Right cardiac atrium (tissue), 5 donors: ENCODE measurements around the gene IFNE. TPM values are rescaled to one million over a fixed set of nuclear protein-coding genes. Genes with fewer than 3 reads are reported as not detected.

Experiments
- ATAC-seq, 2 donors: fragments of 200-7000 bp; cut with Tn5 transposase; one replicate each; pipeline versions ENCODE4 v1.8.0 to v1.9.1; 2020; ENCODE audit warnings: moderate library complexity in 2 of 2, mild to moderate bottlenecking in 1 of 2
- DNase-seq, 3 donors: peaks; one replicate each; pipeline ENCODE4 v3.0.0-alpha.2; 2020
- H3K27ac ChIP-seq: one replicate; pipeline ENCODE4 v1.5.1; 2013; ENCODE audit warnings: mild to moderate bottlenecking, low read length, control low read depth, moderate library complexity
- H3K27me3 ChIP-seq: one replicate; pipeline ENCODE4 v1.6.1; 2013; ENCODE audit not compliant: control insufficient read depth, insufficient read depth
- H3K4me1 ChIP-seq: one replicate; pipeline ENCODE4 v1.6.1; 2013; ENCODE audit warnings: low read length; ENCODE audit not compliant: control insufficient read depth, insufficient read depth
- H3K4me3 ChIP-seq: one replicate; pipeline ENCODE4 v1.5.1; 2013; ENCODE audit warnings: low read length, control low read depth
- H3K9me3 ChIP-seq: one replicate; pipeline ENCODE4 v1.6.1; 2013; ENCODE audit warnings: low read length; ENCODE audit not compliant: control insufficient read depth
- WGBS: extraction: QIAGEN DNeasy Blood & Tissue Kit; methylation state at CpG from one replicate; pipeline ENCODE4 v1.1.7; 2013; 5-methylcytosine and 5-hydroxymethylcytosine counted together
- intact Hi-C, 4 donors: fragments of 100-400 bp; cut with DNase I; formaldehyde crosslinking; loops; one replicate each; pipeline versions ENCODE4 v1.11.0 to v1.14.0; 2022 to 2023
- long read RNA-seq, 4 donors: library from polyadenylated mRNA; unstranded; transcript quantifications; one replicate each; pipeline ENCODE4 v2.0.0, GENCODE V29; 2020 to 2021
- polyA plus RNA-seq: library from polyadenylated mRNA; stranded (reverse); fragments of 200-250 nt; gene quantifications from one replicate; pipeline ENCODE4 v1.2.3, GENCODE V29; 2013
- total RNA-seq, 4 donors: library from RNA; stranded (reverse); fragmentation: NEBNext Ultra II Directional; extraction: Animal tissue kit (Norgen Biotek cat#: 25700); gene quantifications; one replicate each; pipeline ENCODE4 v1.2.1, GENCODE V29; 2021
- donor health status: healthy with polysubstance abuse.
- donor health status: DM: no; HTN: yes; CAD: no.
- donor health status: DM: no; HTN: no; CAD: no.
- donor health status: DM: no; HTN: yes; CAD: no; lungs with severe emphysema.
- donor health status: DM: yes; HTN: yes; CAD: no.

Gene IFNE
- not detected for total RNA-seq
- polyA plus RNA-seq, result not detected
- long read RNA-seq, donor 1, result 0 reads
- long read RNA-seq, donor 2, result 0 reads
- long read RNA-seq, donor 3, result 0 reads
- long read RNA-seq, donor 4, result 0 reads

DNA sequence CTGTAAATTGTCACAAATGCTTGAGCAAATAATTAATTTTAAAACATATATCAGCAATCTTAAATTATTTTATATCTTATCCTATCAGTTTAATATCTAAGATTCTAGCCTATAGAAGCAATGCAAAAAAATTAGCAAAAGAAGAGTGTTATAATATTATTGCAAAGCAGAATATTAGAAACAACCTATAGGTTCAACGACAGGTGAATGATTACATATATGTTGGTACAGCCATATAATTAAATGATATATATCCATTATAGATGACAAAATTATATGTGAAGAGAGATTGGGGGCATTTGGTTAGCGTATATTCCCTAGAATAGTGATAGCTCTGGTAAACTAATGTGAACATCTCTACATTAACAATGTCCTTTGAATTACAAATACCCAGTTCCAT lies at the start of gene IFNE:
TSS of gene IFNE (minus strand) at position 101 of the 400 bp plus-strand sequence. CDS start 619 bp downstream, outside the sequence.
- DNase-seq (no peak), ATAC-seq (no peak)
- H3K9me3 ChIP-seq, result no peaks in the 10 kb centered on the region
- no peak within 1 kb of the TSS for H3K27ac ChIP-seq
- no peaks in the 10 kb centered on the region for H3K4me1 ChIP-seq
- no peak within 1 kb of the TSS for H3K4me3 ChIP-seq
- 86% methylated on average over 2 of the region's 2 CpGs for WGBS
- intact Hi-C loops, result no loop called here
- H3K27me3 ChIP-seq, result no peaks in the 10 kb centered on the region

GRCh38 chr9:21528123-21528808 lies 46.2 kb upstream of the IFNE start:
- Histone ChIP-seq H3K9me3 (no peaks in the 10 kb centered on the region), H3K27ac (no peak overlapping the region), H3K4me1 (no peaks in the 10 kb centered on the region), H3K4me3 (no peak overlapping the region), H3K27me3 (no peaks in the 10 kb centered on the region)
- 83% methylated on average over 9 of the region's 9 CpGs for WGBS
- ATAC-seq (no peak), DNase-seq (no peak)
- intact Hi-C loops, result no loop called here

GRCh38 chr9:21527579-21527978 lies 45.5 kb upstream of the IFNE start:
- Histone ChIP-seq H3K9me3 (no peaks in the 10 kb centered on the region), H3K27me3 (no peaks in the 10 kb centered on the region), H3K4me1 (no peaks in the 10 kb centered on the region), H3K4me3 (no peak overlapping the region), H3K27ac (no peak overlapping the region)
- ATAC-seq (no peak), DNase-seq (no peak)
- intact Hi-C loops, result no loop called here
- 75% methylated on average over 2 of the region's 2 CpGs for WGBS

GRCh38 chr9:21525174-21525573 lies 43.1 kb upstream of the IFNE start:
- DNase-seq (no peak), ATAC-seq (no peak)
- WGBS, result 91% methylated on average over 5 of the region's 5 CpGs

DNA sequence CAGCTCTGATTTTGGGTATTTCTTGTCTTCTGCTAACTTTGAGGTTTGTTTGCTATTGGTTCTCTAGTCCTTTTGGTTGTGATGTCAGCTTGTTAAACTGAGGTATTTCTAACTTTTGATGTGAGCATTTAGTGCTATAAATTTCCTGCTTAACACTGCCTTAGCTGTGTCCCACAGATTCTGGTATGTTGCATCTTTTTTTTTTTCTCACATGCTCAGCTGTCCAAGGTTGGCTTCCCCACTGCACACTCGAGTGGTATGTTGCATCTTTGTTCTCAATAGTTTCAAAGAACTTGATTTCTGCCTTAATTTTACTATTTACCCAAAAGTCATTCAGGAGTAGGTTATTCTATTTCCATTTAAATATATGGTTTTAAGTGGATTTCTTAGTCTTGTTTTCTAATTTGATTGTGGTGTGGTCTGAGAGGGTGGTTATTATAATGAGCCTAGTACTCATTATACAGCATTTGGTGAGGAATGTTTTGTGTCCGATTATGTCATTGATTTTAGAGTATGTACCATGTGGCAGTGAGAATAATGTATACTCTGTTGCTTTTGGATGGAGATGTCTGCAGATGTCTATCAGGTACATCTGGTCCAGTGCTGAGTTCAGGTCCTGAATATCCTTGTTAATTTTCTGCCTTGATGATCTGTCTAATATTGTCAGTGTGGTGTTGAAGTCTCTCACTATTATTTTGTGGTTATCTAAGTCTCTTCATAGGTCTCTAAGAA lies 42.2 kb upstream of the IFNE start:
- intact Hi-C loops, result no loop called here
- Histone ChIP-seq H3K27ac (no peak overlapping the region), H3K4me3 (no peak overlapping the region), H3K4me1 (no peaks in the 10 kb centered on the region), H3K27me3 (no peaks in the 10 kb centered on the region), H3K9me3 (no peaks in the 10 kb centered on the region)
- ATAC-seq, result no peak
- WGBS, result 70% methylated on average over 2 of the region's 2 CpGs
- DNase-seq, result no peak

More at GRCh38 chr9:21525174-21525573, 43.1 kb upstream of the IFNE start:
- H3K4me1 ChIP-seq, result no peaks in the 10 kb centered on the region
- no peaks in the 10 kb centered on the region for H3K9me3 ChIP-seq
- H3K4me3 ChIP-seq, result no peak overlapping the region
- no peak overlapping the region for H3K27ac ChIP-seq
- H3K27me3 ChIP-seq, result no peaks in the 10 kb centered on the region
- intact Hi-C loops, result no loop called here

DNA sequence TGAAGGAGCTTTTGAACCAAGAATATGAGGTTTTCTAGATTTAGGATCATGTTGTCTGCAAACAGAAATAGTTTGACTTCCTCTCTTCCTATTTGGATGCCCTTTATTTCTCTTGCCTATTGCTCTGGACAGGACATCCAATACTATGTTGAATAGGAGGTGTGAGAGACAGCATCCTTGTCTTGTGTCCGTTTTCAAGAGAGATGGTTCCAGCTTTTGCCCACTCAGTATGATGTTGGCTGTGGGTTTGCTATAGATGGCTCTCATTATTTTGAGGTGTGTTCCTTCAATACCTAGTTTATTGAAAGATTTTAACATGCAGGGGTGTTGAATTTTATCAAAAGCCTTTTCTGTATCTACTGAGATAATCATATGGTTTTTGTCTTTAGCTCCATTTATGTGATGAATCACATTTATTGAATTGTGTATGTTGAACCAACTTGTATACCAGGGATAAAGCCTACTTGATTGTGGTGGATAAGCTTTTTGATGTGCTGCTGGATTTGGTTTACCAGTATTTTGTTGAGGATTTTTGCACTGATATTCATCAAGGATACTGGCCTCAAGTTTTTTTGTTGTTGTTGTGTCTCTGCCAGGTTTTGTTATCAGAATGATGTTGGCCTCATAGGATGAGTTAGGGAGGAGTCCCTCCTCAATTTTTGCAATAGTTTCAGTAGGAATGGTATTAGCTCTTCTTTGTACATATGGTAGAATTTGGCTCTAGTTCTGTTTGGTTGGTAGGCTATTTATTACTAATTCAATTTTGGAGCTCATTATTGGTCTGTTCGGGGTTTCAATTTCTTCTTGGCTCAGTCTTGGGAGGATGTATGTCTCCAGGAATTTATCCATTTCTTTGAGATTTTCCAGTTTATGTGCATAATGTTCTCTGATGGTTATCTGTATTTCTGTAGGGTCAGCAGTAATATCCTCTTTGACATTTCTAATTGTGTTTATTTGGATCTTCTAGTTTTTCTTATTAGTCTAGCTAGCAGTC lies 41.2 kb upstream of the IFNE start:
- ATAC-seq (no peak), DNase-seq (no peak)
- H3K4me3 ChIP-seq, result no peak overlapping the region
- H3K9me3 ChIP-seq, result no peaks in the 10 kb centered on the region
- H3K27ac ChIP-seq, result no peak overlapping the region
- no peaks in the 10 kb centered on the region for H3K27me3 ChIP-seq
- H3K4me1 ChIP-seq, result no peaks in the 10 kb centered on the region
- intact Hi-C loops, result no loop called here
- WGBS, result 83% methylated on average over 2 of the region's 2 CpGs

DNA sequence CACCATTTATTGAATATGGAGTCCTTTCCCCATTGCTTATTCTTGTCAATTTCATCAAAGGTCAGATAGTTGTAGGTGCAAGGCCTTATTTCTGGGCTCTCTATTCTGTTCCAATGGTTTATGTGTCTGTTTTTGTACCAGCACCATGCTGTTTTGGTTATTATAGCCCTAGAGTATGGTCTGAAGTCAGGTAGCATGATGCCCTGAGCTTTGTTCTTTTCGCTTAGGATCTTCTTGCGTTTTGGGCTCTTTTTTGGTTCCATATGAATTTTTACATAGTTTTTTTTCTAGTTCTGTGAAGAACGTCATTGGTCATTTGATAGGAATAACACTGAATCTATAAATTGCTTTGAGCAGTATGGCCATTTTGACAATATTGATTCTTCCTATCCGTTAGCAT lies 40.2 kb upstream of the IFNE start:
- no peak for DNase-seq
- 88% methylated on average over 4 of the region's 4 CpGs for WGBS

GRCh38 chr9:21521448-21521847 lies 39.3 kb upstream of the IFNE start:
- no peaks in the 10 kb centered on the region for H3K9me3 ChIP-seq
- ATAC-seq, result no peak
- DNase-seq, result no peak
- no peak overlapping the region for H3K4me3 ChIP-seq
- H3K27ac ChIP-seq, result no peak overlapping the region
- no peaks in the 10 kb centered on the region for H3K4me1 ChIP-seq
- WGBS, result 77% methylated on average over 1 of the region's 1 CpG
- intact Hi-C loops, result no loop called here
- H3K27me3 ChIP-seq, result no peaks in the 10 kb centered on the region

More for the DNA sequence above, 40.2 kb upstream of the IFNE start:
- Histone ChIP-seq H3K27me3 (no peaks in the 10 kb centered on the region), H3K4me1 (no peaks in the 10 kb centered on the region), H3K9me3 (no peaks in the 10 kb centered on the region), H3K27ac (no peak overlapping the region), H3K4me3 (no peak overlapping the region)
- no peak for ATAC-seq
- intact Hi-C loops, result no loop called here

GRCh38 chr9:21520501-21521228 lies 38.6 kb upstream of the IFNE start:
- no peak for ATAC-seq
- H3K4me3 ChIP-seq, result no peak overlapping the region
- H3K9me3 ChIP-seq, result no peaks in the 10 kb centered on the region
- no peaks in the 10 kb centered on the region for H3K27me3 ChIP-seq
- H3K27ac ChIP-seq, result no peak overlapping the region
- intact Hi-C loops, result no loop called here
- no peaks in the 10 kb centered on the region for H3K4me1 ChIP-seq
- 65% methylated on average over 5 of the region's 5 CpGs for whole genome bisulfite sequencing
- no peak for DNase-seq

GRCh38 chr9:21519855-21520434 lies 37.8 kb upstream of the IFNE start:
- Histone ChIP-seq H3K9me3 (no peaks in the 10 kb centered on the region), H3K4me3 (no peak overlapping the region), H3K27ac (no peak overlapping the region), H3K4me1 (no peaks in the 10 kb centered on the region), H3K27me3 (no peaks in the 10 kb centered on the region)
- intact Hi-C loops, result no loop called here
- ATAC-seq, result no peak
- no peak for DNase-seq
- 93% methylated on average over 2 of the region's 2 CpGs for WGBS
